ENCODE measurements around the gene IL27RA. TPM values are rescaled to one million over a fixed set of nuclear protein-coding genes. Genes with fewer than 3 reads are reported as not detected.
"Not testable (repeated sequence)": the region's sequence is repeated elsewhere in the genome, so short reads cannot be mapped to it uniquely, and the experiment has no call there.

IL27RA gene
- total and polyA plus RNA-seq, 2 experiments from 2014 or later = 5.8 to 8.5 TPM

DNA sequence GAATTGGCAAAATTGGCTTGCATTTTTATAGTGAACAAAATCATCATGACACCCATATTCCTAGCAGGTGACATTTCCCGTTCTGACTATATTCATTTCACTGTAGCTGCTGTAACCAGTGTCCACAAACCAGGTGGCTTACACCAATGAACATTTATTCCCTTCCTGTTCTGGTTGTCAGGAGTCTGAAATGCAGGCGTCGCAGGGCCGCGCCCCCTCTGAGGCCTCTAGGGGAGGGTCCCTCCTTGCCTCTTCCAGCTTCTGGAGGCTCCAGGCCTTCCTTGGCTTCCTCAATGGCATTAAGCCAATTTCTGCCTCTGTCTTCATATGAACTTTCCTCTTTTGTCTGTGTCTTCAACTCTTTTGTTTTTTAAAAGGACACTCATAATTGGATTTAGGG lies 10.1 kb upstream of the IL27RA start:
- in situ Hi-C loops (cut with MboI) = no loop called here
- TF ChIP-seq EZH2 (IDR thresholded peaks at IDR 0.05; ENCODE audit: insufficient read depth, poor library complexity, severe bottlenecking) = no peak
- TF ChIP-seq EZH2phosphoT487 (IDR thresholded peaks at IDR 0.05; ENCODE audit: insufficient read depth, low read depth) = no peak

DNA sequence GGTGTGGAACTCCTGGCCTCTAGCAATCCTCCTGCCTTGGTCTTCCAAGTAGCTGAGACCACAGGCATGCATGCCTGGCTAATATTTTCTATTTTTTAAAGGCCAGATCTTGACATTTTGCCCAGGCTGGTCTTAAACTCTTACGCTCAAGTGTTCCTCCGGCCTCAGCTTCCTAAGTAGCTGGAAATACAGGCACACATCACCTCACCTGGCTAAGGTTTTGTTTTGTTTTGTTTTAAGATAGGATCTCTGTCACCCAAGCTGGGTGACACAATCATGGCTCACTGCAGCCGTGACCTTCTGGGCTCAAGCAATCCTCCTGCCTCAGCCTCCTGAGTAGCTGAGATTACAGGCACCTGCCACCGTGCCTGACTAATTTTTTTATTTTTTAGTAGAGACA lies 9.1 kb upstream of the IL27RA start:
- no peaks in the 10 kb centered on the region for H3K9me3 ChIP-seq (ENCODE audit: low read depth)
- H3K79me2 ChIP-seq (ENCODE audit: insufficient read depth) = no peaks in the 10 kb centered on the region
- no peaks in the 10 kb centered on the region for H3F3A ChIP-seq (ENCODE audit: insufficient read depth)
- H3K27ac ChIP-seq = no peak overlapping the region
- TF ChIP-seq EZH2 (IDR thresholded peaks at IDR 0.05; ENCODE audit: insufficient read depth, poor library complexity, severe bottlenecking) (no peak), EZH2phosphoT487 (IDR thresholded peaks at IDR 0.05; ENCODE audit: insufficient read depth, low read depth) (no peak)
- no peaks in the 10 kb centered on the region for H3K9me2 ChIP-seq (ENCODE audit: insufficient read depth)
- WGBS, 2 experiments (ENCODE audit: low coverage in 1 of 2, low lambda C conversion rate in 2 of 2, missing lambda C conversion rate in 2 of 2) = 91 to 93% methylated on average over 4 of the region's 4 CpGs
- peaks cover 3% of the 10 kb centered on the region; the same call in 1 of the 2 replicates for H3K4me1 ChIP-seq (ENCODE audit: insufficient read depth)
- H3K4me2 ChIP-seq (ENCODE audit: unreplicated experiment) = no peak overlapping the region
- in situ Hi-C loops (cut with MboI) = no loop called here
- H2AFZ ChIP-seq = no peak overlapping the region
- H3K27me3 ChIP-seq (replicated peaks; ENCODE audit: insufficient read depth) = no peaks in the 10 kb centered on the region
- peak; percentile 23 for DNase-seq
- H3K36me3 ChIP-seq (ENCODE audit: low read depth) = no peaks in the 10 kb centered on the region
- no peaks in the 10 kb centered on the region for H4K20me1 ChIP-seq (ENCODE audit: insufficient read depth)
- no peak overlapping the region for H3K4me3 ChIP-seq
- H3K9ac ChIP-seq = no peak overlapping the region

More for the DNA sequence above, 10.1 kb upstream of the IL27RA start:
- H2AFZ ChIP-seq = no peak overlapping the region
- no peaks in the 10 kb centered on the region for H3F3A ChIP-seq (ENCODE audit: insufficient read depth)
- H3K9me3 ChIP-seq (ENCODE audit: low read depth) = no peaks in the 10 kb centered on the region
- H3K27me3 ChIP-seq (replicated peaks; ENCODE audit: insufficient read depth) = no peaks in the 10 kb centered on the region
- peaks cover 3% of the 10 kb centered on the region; the same call in 1 of the 2 replicates for H3K4me1 ChIP-seq (ENCODE audit: insufficient read depth)
- H3K4me3 ChIP-seq = no peak overlapping the region
- no peak overlapping the region for H3K4me2 ChIP-seq (ENCODE audit: unreplicated experiment)
- 68 to 71% methylated on average over 5 of the region's 5 CpGs for WGBS, 2 experiments (ENCODE audit: low coverage in 1 of 2, low lambda C conversion rate in 2 of 2, missing lambda C conversion rate in 2 of 2)
- no peak overlapping the region for H3K27ac ChIP-seq
- H4K20me1 ChIP-seq (ENCODE audit: insufficient read depth) = no peaks in the 10 kb centered on the region
- DNase-seq = no peak
- no peaks in the 10 kb centered on the region for H3K79me2 ChIP-seq (ENCODE audit: insufficient read depth)
- H3K36me3 ChIP-seq (ENCODE audit: low read depth) = no peaks in the 10 kb centered on the region
- no peaks in the 10 kb centered on the region for H3K9me2 ChIP-seq (ENCODE audit: insufficient read depth)
- H3K9ac ChIP-seq = no peak overlapping the region

DNA sequence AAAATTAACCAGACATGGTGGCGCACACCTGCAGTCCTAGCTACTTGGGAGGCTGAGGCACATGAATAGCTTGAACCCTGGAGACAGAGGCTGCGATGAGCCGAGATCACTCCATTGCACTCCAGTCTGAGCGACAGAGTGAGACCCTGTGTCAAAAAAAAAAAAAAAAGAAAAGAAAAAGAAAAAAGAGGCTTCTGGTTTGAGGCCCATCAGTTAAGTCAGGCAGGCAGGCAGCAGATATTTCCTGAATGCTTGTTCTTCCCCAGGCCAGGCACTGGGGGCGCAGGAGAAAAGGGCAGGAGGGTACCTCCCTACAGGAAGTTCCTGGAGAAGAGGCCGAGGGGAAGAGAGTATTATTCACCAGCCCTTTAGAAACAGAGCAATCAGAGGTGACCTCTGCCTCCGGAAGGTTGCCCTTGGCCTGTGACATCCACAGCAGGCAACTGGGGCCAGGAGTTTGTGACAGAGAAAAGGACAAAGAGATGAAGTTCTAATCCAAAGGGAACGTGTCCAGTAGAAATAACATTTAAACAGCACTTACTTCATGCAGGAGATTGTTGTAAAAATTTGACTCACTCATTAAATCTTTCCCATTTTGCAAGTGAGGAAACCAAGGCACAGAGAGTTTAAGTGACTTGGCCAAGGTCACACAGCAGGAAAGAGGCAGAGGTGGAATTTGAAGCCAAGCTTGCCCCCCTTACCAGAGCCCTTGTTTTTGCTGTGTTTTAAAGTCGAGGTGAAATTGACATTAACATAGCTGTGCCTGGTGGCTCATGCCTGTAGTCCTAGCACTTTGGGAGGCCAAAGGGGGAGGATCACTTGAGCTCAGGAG lies 7.9 kb upstream of the IL27RA start:
- Histone ChIP-seq H3K79me2 (ENCODE audit: insufficient read depth) (no peaks in the 10 kb centered on the region), H3K4me2 (ENCODE audit: unreplicated experiment) (no peak overlapping the region), H3K36me3 (ENCODE audit: low read depth) (no peaks in the 10 kb centered on the region), H3K9me3 (ENCODE audit: low read depth) (no peaks in the 10 kb centered on the region), H4K20me1 (ENCODE audit: insufficient read depth) (no peaks in the 10 kb centered on the region), H3K4me1 (ENCODE audit: insufficient read depth) (peaks cover 3% of the 10 kb centered on the region; the same call in 1 of the 2 replicates), H3F3A (ENCODE audit: insufficient read depth) (no peaks in the 10 kb centered on the region), H2AFZ (peak overlapping the region; percentile 73), H3K4me3 (no peak overlapping the region), H3K9ac (no peak overlapping the region), H3K9me2 (ENCODE audit: insufficient read depth) (no peaks in the 10 kb centered on the region), H3K27ac (no peak overlapping the region), H3K27me3 (replicated peaks; ENCODE audit: insufficient read depth) (no peaks in the 10 kb centered on the region)
- no peak for TF ChIP-seq EZH2 (IDR thresholded peaks at IDR 0.05; ENCODE audit: insufficient read depth, poor library complexity, severe bottlenecking)
- TF ChIP-seq EZH2phosphoT487 (IDR thresholded peaks at IDR 0.05; ENCODE audit: insufficient read depth, low read depth) = no peak
- WGBS, 2 experiments (ENCODE audit: low coverage in 1 of 2, low lambda C conversion rate in 2 of 2, missing lambda C conversion rate in 2 of 2) = 58 to 63% methylated on average over 9 of the region's 9 CpGs
- DNase-seq = peak; percentile 73
- in situ Hi-C loops (cut with MboI) = no loop called here

DNA sequence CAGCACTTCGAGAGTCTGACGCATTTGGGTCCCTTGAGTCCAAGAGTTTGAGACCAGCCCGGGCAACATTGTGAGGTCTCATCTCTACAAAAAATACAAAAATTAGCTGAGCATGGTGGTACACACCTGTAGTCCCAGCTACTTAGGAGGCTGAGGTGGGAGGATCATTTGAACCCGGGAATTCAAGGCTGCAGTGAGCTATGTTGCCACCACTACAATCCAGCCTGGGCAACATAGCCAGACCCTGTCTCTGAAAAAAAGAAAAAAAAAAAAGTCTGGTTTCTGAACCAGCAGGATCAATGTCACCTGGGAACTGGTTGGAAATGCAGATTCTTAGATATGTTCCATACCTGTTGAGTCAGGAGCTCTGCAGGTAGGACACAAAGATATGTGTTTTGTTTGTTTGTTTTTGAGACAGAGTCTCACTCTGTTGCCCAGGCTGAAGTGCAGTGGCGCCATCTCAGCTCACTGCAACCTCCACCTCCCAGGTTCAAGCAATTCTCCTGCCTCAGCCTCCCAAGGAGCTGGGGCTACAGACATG lies 4.8 kb upstream of the IL27RA start:
- H2AFZ ChIP-seq; H3K9me2 ChIP-seq (ENCODE audit: insufficient read depth); H3K27me3 ChIP-seq (replicated peaks; ENCODE audit: insufficient read depth); H3K79me2 ChIP-seq (ENCODE audit: insufficient read depth); H3K9me3 ChIP-seq (ENCODE audit: low read depth); in situ Hi-C loops (cut with MboI); H3K27ac ChIP-seq; H3K4me3 ChIP-seq; H3K4me2 ChIP-seq (ENCODE audit: unreplicated experiment); H3F3A ChIP-seq (ENCODE audit: insufficient read depth); H3K36me3 ChIP-seq (ENCODE audit: low read depth); H4K20me1 ChIP-seq (ENCODE audit: insufficient read depth); H3K9ac ChIP-seq; DNase-seq; H3K4me1 ChIP-seq (ENCODE audit: insufficient read depth): not testable (repeated sequence)
- WGBS, 2 experiments (ENCODE audit: low coverage in 1 of 2, low lambda C conversion rate in 2 of 2, missing lambda C conversion rate in 2 of 2) = 84% methylated on average over 5 of the region's 5 CpGs
